NOMO-1 treated with dmso at 0.1 percent for 144 hours (cell line): Measurements from ENCODE around the gene SQOR.
A peak's percentile ranks its signal among the peaks of the same experiment; 100 is the strongest.

ENCODE experiments used
- DNase-seq: peaks from one replicate; lab custom pipeline; 2025; ENCODE audit not compliant: unreplicated experiment; lab: John Stamatoyannopoulos, UW

Gene SQOR

GRCh38 chr15:45657764-45658545 is 23.1 kb downstream of the SQOR start:
- no peak for DNase-seq

DNA sequence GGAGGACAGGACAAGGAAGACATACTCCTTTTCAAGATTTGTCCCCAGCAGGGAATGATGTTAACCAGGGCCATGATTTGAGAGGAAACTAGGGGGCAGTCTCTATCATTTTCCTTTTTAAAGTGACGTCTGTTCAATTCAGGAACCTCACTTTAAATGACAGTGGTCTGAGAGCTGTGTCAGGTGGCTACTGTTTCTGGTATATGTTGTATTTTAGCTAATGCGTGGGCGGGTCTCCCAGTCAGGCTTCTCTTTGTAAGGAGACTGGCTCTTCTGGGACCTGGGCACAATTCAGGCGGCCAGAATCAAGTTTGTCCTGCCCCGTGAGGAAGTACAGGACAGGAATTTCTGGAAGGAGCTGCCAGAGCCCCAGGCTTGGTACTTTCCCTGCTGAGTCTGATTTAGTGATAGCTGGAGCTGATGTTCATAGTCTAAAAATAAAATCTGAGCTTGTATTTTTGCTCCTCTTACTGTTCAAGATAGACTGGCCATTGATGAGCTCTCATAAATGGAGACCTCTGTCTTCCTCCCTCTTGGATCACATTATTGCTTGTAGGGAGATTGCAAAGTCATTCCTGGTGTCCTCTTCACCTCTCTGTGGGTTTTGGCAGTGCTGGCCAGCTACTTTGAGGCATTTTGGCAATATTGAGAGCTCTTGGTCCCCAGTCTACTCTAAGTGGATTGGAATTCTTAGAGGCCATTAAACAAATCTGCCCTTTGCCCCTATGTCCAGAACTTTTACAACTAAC is 25.6 kb downstream of the SQOR start:
- no peak for DNase-seq

DNA sequence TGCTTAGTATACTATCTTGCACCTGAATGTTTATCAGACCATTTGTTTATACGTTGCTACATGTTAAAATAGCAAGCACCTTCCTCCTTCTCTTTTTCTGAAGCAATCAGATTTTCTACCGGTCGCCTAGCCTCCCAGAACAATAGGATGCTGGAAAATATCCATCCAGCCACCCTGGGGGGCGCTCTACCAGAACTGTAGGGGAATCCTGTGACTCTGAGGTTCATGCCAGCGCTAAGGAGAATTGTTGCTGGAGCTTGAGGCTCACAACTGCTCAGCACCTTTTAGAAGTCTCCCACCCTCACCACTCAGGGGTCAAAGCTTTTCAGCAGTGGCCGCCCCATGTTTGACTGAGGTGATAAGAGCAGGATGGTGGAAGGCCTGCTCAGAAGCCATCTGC is 27.5 kb downstream of the SQOR start:
- DNase-seq, result no peak

DNA sequence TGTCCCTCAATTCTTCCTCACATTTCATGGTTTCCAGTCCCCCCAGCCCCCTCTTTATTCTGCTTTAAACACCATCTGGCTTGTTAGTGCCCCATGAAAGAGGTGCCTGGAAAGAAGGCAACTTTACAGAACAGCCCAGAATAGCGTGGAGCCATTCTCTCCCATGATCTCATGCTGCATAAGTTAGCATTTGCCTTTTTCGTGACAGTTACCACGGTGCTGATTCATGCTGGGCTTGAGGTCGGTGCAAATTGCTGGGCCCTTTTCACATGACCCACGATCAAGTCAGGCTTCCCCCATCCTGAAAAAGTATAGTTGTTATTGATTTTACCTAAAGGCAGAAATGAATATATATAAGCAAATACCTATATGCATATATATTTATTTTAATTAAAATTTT is 29.6 kb downstream of the SQOR start:
- DNase-seq, result peak; percentile 26

DNA sequence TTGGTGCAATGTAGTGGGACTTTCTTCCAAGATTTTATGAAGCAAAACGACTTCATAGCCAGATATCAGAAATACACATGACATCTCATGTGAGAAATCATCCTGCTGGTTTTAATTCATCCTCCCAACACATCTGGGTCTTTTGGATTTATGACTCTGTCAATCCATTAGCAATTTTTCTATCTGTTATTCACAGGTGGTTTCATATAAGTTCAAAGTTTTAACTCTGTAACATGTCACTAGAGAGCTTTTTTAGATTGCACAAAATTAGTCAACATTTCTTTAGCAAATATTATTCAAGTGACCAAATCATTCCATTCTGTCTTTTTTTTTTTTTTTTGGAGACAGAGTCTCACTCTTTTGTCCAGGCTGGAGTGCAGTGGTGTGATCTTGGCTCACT is 30.4 kb downstream of the SQOR start:
- DNase-seq, result no peak

DNA sequence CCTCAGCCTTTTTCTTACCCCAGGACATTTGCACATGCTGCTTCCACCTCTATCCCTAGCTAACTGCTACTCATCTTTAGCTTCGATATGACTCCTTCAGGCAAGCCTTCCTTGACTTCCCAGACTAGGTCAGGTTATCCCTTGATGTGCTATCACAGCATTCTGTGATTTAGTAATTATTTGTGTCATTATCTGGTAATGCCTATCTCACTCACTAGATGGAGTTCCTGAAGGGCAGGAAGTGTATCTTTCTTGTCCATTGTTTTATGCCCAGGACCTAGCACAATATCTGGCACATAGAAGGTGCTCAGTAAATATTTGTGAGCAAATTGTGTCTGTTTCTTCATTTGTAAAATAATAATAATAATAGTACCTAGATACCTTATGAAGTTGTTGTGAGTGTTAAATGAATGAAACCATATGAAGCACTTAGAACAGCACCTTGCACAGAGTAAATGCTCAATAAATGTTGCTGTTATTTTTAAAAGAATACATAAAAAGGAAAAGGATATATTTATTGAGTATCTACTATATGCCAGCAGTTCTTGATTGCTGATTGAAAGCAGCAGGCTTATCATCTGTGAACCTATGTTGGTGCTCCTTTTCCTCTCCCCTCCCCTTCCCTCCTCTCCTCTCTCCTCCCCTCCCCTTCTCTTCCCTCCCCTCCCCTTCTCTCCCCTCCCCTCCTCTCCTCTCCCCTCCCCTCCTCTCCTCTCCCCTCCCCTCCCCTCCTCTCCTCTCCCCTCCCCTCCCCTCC is 31.5 kb downstream of the SQOR start:
- DNase-seq, result no peak

DNA sequence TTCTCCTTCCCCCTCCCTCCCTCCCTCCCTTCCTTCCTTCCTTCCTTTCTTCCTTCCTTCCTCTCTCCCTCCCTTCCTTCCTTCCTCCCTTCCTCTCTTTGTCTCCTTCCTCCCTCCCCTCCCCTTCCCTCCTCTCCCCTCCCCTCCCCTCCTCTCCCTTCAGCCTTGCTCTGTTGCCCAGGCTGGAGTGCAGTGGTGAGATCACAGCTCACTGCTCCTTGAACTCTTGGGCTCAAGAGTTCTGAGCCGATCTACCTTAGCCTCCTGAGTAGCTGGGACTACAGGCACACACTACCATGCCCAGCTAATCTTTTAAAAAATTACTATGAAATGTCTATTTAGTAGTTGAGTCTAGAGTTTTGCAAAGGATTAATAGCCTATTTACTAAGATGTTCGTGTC is 32.2 kb downstream of the SQOR start:
- no peak for DNase-seq

GRCh38 chr15:45668386-45668785 is 33.6 kb downstream of the SQOR start:
- no peak for DNase-seq

DNA sequence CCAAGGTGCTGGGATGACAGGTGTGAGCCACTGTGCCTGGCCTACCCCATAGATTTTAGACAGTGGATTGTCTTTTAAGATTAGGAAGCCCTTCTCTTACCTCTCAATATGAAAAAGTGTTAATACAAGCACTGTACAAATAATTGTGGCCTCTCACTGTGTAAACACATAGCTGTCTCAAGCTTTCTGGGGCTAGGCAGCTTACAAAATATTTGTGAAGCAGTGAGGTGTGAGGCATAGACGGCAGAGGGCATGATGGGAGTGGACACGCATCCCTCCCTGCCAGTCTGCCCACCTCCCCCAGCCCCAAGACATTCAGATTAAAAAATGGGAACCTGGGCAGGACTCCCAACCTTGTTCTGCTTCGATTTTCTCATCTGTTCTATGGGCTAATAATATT is 34.6 kb downstream of the SQOR start:
- DNase-seq, result no peak

GRCh38 chr15:45670091-45670490 is 35.3 kb downstream of the SQOR start:
- DNase-seq, result no peak

GRCh38 chr15:45670511-45670910 is 35.7 kb downstream of the SQOR start:
- DNase-seq, result no peak

- DNase-seq, result no peak
These were observed 39.8 kb downstream of the SQOR start for GRCh38 chr15:45674677-45675076.

GRCh38 chr15:45677797-45678196 is 43.0 kb downstream of the SQOR start:
- no peak for DNase-seq

DNA sequence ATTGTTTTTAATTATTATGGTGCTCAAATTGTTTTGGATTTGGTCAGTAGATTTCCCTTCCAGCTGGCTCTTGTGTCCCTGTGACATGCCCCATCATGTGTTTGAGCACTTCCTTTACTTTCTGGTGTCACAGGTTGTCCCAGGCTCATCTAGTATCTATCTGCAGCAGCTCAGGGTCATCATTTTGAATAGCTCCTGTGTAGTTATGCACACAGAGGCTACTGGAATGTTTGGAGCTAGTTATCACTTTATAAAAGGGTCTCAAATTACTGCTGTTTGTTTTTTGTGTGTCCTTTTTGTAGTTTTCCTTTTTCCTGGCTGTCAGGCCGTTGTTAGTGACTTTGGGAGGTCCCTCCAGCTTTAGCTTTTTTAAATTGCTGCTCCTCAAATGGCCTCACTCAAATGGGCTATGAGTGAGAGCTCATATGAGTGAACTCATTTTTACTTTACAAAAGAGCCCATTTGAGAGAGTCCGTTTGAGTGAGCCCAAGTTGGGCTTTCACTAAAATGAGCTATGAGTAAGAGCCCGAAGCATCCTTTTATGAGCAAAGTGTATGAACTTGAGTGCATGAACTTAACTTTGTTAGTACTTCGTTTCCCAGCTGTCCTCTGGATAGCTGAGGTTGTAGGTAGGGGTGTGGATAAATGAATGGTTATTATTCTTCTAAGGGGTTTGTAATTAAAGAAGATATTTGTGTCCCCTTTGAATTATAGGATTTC is 43.8 kb downstream of the SQOR start:
- no peak for DNase-seq

DNA sequence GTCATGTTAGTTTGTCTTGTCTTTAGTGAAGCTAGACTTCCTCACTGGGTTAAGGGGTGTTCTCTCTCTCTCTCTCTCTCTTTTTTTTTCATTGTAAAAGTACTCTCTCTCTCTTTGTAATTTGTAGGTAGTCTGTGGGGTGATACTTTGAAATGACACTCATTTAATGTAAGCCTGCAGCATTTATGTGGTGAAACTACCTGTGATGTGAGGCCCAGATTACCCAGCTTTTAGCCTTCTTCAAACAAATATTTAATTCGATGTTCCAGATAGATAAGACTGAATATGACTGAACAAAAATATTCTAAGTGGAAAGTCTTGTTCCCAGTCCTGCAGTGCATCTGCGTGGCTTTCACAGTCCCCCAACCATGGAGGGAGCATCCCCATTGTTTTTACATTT is 49.7 kb downstream of the SQOR start:
- no peak for DNase-seq

DNA sequence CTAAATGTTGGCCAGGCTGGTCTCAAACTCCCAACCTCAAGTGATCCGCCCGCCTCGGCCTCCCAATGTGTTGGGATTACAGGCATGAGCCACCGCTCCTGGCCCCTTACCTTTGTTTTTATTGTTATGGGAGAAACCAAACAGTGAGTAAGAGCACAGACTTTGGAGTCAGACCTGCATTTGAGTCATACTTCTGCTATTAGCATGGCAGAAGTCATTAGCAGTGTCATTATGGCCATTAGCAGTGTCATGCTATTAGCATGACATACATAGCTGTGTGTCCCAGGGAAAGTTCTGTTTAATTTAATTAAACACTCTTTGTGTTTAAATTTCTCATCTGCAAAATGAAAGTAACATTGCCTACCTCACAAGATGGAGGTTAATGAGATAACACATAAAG is 54.8 kb downstream of the SQOR start:
- no peak for DNase-seq

- DNase-seq, result no peak
These were observed 55.9 kb downstream of the SQOR start for GRCh38 chr15:45690581-45691260.

- no peak for DNase-seq
These were observed 66.3 kb downstream of the SQOR start for GRCh38 chr15:45701108-45701507.

GRCh38 chr15:45702041-45702440 is 67.2 kb downstream of the SQOR start:
- DNase-seq, result no peak

GRCh38 chr15:45703670-45704328 is 69.0 kb downstream of the SQOR start:
- no peak for DNase-seq
